Retinal pigment epithelial cell (primary cell): ENCODE measurements around the gene USP32.

Source experiments
- DNase-seq: peaks from one replicate; pipeline ENCODE4 v3.0.0-alpha.2; 2010; ENCODE audit warnings: low read depth
- H3K4me3 ChIP-seq: 2 replicates; pipeline ENCODE4 v1.5.1; 2011; ENCODE audit warnings: mild to moderate bottlenecking, low read length, control low read depth, moderate library complexity
- CTCF ChIP-seq: conservative IDR thresholded peaks from 2 replicates; pipeline ENCODE4 v1.5.1; 2011; ENCODE audit warnings: low read depth, low read length, control low read depth, inconsistent platforms

The USP32 gene

GRCh38 chr17:60137731-60138130 lies 254.2 kb downstream of the USP32 start:
- no peak for DNase-seq
- no peak overlapping the region for H3K4me3 ChIP-seq
- TF ChIP-seq CTCF, result no peak

DNA sequence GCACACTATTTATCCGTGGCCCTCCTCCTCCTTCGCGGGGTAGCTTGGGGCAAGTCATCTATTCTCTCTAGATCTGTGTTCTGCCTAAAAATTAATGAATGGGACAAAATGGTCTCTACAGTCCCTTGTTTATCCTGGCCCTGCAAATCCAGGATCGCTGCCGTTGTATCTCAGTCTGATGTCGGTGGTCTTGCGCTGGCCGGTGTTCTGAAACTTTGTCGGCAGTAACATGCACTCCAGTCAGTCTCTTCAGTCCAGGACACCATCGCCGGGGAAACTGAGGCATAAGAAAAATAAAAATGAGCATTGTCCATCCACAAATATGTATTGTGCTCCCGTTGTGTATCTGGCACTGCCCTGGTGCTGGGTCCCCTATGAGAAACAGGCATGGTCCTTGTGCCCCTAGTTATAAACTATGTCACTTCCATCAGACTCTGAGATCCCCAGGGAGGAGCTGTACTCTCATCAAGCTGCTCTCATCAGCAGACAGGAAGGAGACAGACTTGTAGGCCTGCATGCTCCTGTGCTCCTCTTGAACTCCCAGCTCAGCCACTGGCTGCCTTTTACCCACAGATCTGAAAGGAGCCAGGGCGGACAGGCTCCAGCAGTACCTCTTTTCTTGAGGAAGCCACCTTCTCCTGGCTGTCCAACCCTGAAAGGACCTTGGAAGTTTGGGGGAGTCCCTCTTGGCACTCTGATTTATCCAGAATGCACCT lies 255.8 kb downstream of the USP32 start:
- TF ChIP-seq CTCF, result no peak
- DNase-seq, result no peak
- peak overlapping the region; percentile 79 for H3K4me3 ChIP-seq

- no peak for TF ChIP-seq CTCF
- peak overlapping the region; percentile 79 for H3K4me3 ChIP-seq
- DNase-seq, result peak; percentile 55
Measured at GRCh38 chr17:60135151-60135950, 256.6 kb downstream of the USP32 start.

DNA sequence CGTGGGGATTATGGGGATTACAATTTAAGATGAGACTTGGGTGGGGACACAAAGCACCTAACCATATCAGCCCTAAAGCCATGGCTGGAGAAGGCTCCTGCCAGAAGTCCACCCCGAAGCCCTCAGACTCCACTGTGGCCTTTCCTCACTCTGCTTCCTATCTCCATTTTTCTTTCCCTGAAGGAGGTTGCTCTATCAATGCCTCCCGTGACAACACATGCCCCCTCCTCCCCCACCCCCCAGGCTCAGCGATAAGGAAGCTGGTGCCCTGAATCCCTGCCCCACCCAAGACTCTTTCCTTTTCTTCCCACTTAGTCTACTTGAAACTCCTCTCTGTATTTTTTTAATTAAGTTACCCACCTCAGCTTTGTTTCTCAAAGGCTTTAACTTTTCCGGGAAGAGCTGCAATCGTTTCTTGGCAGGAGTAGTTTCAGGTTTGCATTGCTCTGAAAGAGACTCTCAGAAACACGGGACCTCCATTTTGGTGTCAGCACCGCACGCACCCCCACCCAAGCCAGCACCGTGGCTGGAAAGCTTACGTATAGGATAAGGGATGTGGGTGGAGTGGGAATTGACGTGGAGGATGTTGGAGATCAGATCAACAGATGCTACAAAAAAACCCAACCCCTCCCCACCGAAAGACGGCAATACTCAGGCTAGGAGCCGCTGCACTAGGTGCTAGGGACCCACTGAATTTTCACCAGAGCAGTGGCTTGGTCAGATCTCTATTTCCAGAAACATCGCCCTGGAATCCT lies 257.4 kb downstream of the USP32 start:
- TF ChIP-seq CTCF, result no peak
- DNase-seq, result no peak
- peak overlapping the region; percentile 79 for H3K4me3 ChIP-seq

DNA sequence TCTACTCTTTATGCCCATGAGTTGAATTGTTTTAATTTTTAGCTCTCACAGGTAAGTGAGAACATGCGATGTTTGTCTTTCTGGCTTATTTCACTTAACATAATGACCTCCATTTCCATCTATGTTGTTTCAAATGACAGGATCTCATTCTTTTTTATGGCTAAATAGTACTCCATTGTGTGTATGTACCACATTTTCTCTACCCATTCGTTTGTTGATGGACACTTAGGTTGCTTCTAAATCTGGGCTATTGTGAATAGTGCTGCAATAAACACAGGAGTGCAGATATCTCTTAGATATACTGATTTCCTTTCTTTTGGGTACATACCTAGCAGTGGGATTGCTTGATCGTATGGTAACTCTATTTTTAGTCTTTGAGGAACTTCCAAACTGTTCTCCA lies 261.5 kb downstream of the USP32 start:
- no peak overlapping the region for H3K4me3 ChIP-seq
- no peak for DNase-seq
- TF ChIP-seq CTCF, result no peak

DNA sequence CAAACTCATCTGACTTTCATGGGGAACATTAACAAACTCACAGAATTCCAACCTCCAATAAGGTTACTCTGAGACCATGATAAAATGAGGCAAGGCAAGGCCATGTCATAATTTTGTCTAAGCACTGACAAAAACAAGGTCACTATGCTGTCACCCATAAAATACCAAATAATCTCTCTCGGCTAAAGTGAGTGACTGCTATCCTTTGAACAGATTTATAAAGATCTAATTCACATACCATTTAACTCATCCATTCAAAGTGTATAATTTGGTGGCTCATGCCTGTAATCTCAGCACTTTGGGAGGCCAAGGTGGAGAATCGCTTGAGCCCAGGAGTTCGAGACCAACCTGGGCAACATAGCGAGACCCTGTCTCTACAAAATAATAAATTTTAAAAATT lies 262.8 kb downstream of the USP32 start:
- TF ChIP-seq CTCF, result no peak
- no peak for DNase-seq
- H3K4me3 ChIP-seq, result no peak overlapping the region
